Transverse colon (tissue), 4 donors: Measurements from ENCODE around the gene MSMB.

ENCODE experiments used
- POLR2AphosphoS5 ChIP-seq, 3 donors: sonication (generic); formaldehyde crosslinking; IDR thresholded peaks; one replicate each; pipeline ENCODE4 v1.6.1; 2016; ENCODE audit warnings: antibody characterized with exemption in 3 of 3
- TF ChIP-seq, protein P1 (sequence below), 5 experiments: fragments of 200-600 bp in 3 of 5; fragments of 450-650 bp in 2 of 5; sonication (generic) in 3 of 5; IDR thresholded peaks; 1 replicate in 2 of 5; 2 replicates in 3 of 5; pipeline ENCODE4 v1.5.1; 2016 to 2017; ENCODE audit warnings: antibody characterized with exemption in 5 of 5, inconsistent platforms in 3 of 5, mild to moderate bottlenecking in 2 of 5, moderate library complexity in 1 of 5

DNA sequence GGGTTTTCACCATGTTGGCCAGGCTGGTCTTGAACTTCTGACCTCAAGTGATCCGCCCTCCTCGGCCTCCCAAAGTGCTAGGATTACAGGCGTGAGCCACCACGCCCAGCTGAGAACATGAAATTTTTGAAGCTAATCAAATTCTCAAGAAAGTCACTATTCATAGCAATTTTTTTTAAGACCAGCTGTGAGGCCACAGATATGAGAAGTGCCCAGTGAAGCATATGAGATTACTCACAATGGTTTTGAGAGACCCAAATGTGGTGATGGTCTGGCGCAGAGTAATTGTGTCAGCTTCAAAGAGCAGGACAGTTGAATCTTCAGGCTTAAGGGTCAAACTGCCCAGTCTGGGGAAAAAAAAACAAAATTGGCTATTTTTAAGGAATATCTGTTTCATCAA is 31.9 kb downstream of the MSMB start:
- TF ChIP-seq, protein P1, sequence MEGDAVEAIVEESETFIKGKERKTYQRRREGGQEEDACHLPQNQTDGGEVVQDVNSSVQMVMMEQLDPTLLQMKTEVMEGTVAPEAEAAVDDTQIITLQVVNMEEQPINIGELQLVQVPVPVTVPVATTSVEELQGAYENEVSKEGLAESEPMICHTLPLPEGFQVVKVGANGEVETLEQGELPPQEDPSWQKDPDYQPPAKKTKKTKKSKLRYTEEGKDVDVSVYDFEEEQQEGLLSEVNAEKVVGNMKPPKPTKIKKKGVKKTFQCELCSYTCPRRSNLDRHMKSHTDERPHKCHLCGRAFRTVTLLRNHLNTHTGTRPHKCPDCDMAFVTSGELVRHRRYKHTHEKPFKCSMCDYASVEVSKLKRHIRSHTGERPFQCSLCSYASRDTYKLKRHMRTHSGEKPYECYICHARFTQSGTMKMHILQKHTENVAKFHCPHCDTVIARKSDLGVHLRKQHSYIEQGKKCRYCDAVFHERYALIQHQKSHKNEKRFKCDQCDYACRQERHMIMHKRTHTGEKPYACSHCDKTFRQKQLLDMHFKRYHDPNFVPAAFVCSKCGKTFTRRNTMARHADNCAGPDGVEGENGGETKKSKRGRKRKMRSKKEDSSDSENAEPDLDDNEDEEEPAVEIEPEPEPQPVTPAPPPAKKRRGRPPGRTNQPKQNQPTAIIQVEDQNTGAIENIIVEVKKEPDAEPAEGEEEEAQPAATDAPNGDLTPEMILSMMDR (IDR thresholded peaks at IDR 0.05), result no peak
- TF ChIP-seq POLR2AphosphoS5 (IDR thresholded peaks at IDR 0.05), result no peak
